ENCODE measurements around the gene USF3.
"Not testable (repeated sequence)": the region's sequence is repeated elsewhere in the genome, so short reads cannot be mapped to it uniquely, and the experiment has no call there.

The USF3 gene

GRCh38 chr3:113654851-113655250 is 41.6 kb downstream of the USF3 start:
- DNase-seq (ENCODE audit: low read depth): no peak

DNA sequence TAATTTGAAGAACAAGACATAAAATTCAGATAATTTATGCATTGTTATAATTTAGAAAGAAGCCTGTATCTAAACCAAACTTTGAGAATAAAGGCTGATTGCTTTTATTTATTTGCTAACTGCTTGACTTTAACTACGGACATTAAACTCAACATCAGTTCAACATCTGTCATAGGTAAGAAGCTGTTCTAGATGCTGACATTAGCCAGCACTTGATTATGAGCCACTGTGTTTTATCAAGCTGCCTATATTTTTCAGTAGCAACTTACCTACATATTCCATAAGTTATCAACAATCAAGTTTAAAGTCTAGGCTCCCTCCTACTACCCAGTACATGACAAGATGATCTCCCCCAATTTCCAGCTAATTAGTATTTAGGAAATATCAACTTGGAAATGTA is 42.1 kb downstream of the USF3 start:
- no peak for DNase-seq (ENCODE audit: low read depth)

- no peak for DNase-seq (ENCODE audit: low read depth)
Observed at GRCh38 chr3:113649174-113649845, 47.1 kb downstream of the USF3 start.

DNA sequence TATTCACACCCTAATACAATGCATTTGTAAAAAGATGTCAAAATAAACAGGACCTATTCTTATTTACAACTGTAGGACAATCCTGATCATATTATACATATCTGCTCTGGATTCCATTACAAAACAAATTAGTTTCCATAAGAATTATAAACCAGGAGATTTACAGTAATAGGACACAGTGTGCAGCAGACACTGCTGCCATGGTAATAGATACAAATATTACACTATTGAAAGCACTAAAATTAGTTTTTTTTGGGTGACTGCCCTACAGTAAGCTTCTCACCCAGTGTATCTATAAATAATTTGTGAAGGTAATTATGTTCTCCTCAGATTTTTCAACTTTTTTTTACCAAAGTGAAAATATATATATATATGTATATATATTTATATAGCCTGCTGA is 47.9 kb downstream of the USF3 start:
- no peak for DNase-seq (ENCODE audit: low read depth)

GRCh38 chr3:113643583-113643982 is 52.9 kb downstream of the USF3 start:
- DNase-seq (ENCODE audit: low read depth): no peak

DNA sequence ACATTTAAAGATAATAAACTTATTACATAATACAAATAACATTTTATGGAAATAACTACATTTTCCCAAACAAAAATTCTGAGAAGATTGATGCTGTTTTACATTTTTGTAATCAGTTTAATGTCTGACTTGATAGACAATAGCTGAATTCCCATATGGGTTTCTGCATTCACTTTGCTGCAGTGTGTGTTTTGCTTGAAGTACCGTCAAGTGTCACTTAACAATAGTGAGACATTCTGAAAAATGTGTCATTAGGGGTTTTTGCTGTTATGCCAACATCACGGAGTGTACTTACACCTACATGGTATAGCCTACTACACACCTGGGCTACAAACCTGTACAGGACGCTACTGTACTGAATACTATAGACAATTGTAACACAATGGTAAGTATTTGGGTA is 57.5 kb downstream of the USF3 start:
- no peak for DNase-seq (ENCODE audit: low read depth)

GRCh38 chr3:113637756-113638155 is 58.7 kb downstream of the USF3 start:
- no peak for DNase-seq (ENCODE audit: low read depth)

DNA sequence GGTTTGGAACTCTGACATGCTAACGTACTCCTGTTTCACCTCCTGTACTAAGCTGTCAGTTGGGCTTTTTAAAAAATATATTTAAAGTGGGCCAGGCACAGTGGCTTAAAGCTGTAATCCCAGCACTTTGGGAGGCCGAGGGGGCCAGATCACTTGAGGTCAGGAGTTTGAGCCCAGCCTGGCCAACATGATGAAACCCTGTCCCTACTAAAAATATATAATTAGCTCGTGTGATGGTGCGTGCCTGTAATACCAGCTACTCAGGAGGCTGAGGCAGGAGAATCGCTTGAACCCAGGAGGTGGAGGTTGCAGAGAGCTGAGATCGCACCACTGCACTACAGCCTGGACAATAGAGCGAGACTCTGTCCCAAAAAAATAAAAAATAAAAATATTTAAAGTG is 60.4 kb downstream of the USF3 start:
- DNase-seq (ENCODE audit: low read depth): not testable (repeated sequence)

DNA sequence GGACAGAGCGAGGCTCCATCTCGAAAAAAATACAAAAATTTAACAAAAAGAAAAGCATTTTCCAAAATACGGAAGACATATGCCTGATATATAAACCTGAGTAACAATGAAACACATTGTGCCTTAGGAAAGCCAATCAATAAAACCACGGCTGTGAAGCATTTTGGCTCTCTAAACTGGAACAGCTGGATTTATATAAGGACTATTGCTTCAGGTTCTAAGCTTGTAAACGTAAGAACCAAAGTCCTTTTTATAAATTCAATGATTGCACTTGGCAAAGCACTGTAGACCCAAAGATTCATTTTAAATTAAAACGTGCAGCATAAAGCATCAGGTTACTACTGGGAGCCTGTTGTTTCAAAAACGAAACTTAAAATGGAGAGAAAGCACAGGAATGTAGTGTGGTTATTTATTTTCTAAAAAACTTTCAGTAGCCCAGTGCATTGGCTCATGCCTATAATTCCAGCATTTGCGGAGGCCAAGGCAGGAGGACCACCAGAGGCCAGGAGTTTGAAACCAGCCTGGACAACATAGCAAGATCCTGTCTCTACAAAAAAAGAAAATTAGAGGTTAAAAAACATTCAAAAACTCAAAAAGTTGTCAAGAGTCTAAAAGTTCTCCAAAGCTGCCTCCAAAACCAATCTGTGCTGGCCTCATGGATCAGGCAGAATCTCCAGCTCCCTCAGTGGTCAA is 61.5 kb downstream of the USF3 start:
- DNase-seq (ENCODE audit: low read depth): no peak

DNA sequence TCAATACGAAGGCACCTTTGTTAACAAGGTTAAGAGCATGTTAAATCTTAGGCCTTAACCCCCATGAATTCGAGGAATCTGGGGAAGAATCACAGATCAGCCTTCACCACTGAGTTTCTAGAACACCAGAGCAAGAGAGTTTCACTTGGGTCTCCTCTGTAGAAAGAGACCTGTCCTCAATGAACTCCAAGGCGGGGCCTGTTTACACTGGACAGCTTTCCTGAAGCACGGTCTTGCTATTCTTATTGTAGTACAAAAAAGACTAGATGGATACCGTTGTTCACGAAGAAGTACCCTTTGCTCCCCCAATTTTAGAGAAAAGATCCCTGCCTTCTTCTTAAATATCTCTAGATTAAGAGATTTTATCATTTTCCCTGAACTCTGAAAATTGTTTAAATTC is 64.9 kb downstream of the USF3 start:
- DNase-seq (ENCODE audit: low read depth): no peak

DNA sequence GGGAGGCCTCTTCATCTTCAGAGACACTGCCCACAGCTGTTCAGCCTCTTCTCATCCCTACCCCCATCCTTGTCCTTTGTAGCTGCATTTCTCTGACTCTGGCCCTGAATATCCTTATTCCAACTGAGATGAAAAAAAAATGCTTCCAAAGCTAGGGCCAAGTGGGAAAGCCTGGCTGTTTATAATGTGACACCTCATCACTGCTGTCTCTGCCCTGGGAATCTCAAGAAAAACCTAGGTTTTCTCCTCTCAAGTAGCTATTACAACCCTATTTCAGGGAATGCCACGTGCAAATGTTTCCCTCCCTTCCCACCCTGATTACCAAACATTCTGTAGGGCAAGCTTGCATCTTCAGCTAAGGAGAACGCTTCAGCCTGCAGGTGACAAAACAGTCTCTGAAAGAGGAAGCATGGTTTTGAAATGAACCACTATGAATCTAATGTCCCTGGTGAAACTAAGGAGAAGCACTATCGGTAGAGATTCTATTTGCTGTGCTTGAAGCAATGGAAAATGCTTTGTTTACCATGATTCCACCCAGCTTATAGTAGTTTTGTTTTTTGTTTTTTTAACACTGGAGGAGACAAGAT is 65.4 kb downstream of the USF3 start:
- DNase-seq (ENCODE audit: low read depth): no peak

DNA sequence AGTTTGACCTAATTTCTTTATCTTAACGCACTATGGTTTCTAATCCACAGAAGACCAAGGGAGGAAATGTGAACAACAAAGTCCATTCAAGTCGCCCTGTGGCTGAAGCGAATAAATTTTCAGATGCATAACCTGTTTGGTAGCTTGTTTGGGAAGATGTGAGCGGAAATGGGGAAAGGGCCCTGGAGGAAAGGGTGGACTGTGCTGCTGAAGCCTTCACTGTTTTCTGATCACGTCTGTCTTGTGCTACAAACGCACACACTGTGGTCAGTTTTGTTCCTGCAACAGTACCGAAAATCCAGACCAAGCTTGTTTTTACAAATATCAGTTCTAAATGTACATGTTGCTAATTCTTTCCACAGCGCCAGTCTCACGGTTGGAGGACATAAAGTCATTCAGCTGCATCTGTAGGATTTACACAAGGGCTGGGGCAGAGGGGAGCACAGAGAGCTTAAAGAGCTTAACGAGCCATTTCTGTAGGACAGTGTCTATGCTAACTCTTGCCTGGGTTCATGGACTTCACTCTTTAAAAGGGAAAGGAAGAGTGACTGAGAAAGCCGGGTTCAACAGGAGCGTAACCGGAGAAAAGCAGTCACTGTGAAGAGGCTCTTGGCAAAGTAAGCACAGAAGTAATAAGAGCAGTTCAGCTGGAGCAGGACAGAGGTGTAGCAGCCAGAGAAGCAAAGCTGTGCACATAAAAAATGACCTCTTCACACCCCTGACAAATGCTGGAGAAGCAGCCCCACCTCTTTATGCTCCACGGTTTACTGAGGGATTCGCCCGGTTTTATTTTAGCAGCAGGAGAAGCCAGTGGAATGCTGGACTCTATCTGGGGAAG is 66.6 kb downstream of the USF3 start:
- no peak for DNase-seq (ENCODE audit: low read depth)

- DNase-seq (ENCODE audit: low read depth): no peak
Observed at GRCh38 chr3:113628788-113629187, 67.7 kb downstream of the USF3 start.

- DNase-seq (ENCODE audit: low read depth): no peak
Observed at GRCh38 chr3:113628316-113628715, 68.1 kb downstream of the USF3 start.

DNA sequence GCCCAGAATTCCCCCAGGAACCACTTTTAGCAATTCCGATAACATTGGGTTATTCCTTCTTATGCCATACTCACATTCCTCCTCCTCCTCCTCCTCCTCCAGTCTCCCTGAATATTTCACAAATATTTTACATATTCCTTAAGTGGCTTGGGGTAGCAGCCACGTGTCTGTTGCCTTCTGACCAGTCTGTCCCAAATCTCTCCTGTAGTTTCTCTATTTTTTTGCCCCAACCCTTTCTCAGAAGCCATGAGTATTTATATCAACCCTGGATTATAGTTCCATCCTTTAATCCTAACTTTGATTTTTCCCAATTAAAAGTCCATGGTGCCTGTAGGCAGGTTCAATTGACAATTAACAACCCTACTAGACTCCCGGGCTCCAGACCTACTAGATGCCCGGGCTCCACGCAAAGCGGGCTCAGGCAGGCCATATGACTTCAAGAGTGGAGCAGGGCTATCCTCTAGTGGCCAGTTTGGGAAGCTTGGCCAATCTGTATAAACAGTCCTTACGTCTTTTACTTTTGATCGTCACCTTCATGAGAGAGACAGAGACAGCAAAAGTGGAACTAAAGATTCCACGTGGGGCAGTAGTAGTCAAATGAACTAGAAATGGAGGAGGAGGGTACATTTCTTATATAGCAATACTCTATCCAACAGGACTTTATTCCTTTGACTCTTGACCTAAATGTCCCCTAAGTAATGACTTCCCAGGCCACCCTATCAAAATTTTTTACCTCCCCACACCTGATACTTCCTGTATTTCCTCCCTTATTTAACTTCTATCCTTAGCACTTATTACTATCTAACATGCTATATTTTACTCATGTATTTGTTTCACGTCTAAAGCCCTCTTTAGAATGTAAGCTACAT is 69.7 kb downstream of the USF3 start:
- peak; percentile 27 for DNase-seq (ENCODE audit: low read depth)

GRCh38 chr3:113625834-113626233 is 70.6 kb downstream of the USF3 start:
- DNase-seq (ENCODE audit: low read depth): no peak

DNA sequence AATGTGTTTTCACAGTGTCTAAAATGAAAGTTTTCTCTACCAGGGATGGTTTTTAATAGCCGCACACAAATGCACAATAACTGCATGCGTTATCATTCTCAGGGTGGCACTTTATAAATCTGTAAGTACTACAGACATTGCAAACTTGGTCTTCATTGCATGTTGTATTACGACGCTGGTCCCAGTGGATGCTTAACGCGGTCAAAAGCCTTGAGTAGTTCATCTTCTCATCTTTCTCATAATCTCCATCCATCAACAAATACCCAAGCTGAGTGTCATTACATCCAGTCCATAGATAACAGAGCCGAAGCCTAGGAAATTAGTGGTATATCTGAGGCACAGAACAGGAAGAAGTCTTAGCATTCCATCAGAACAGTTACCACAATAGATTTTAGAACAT is 72.6 kb downstream of the USF3 start:
- DNase-seq (ENCODE audit: low read depth): no peak

- DNase-seq (ENCODE audit: low read depth): no peak
Observed at GRCh38 chr3:113623324-113623723, 73.1 kb downstream of the USF3 start.

GRCh38 chr3:113620091-113620490 is 76.4 kb downstream of the USF3 start:
- DNase-seq (ENCODE audit: low read depth): no peak

DNA sequence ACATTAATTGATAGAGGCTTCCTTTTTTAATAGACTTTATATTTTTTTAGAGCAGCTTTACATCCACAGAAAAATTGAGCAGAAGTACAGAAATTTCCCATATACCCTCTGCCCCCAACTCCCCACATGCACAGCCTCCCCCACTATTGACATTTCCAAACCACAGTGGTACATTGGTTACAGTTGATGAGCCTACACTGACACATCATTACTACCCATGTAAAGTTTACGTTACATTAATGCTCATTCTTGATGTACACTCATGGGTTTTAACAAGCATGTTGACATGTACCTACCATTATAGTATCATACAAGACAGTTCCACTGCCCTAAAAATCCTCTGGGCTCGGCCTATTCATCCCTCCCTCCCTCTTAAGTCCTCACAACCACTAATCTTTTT is 78.7 kb downstream of the USF3 start:
- DNase-seq (ENCODE audit: low read depth): no peak

DNA sequence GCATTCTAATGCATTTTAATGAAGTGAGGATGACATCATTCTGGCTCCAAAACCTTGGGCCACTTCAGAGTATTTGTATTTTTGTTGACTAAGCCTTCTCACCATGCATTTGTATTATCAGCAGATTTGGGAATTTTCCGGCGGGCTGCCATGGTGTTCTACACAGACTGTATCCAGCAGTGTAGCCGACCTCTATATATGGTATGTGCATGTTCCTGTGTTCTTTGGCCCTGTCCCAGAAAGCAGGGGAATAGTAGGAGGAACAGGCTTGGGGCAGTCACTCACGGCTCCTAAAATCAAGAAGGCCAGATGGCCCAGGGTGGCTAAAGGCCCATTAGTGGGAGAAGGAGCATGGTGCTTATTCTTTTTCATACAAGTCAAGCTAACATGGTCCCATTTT is 80.5 kb downstream of the USF3 start:
- DNase-seq (ENCODE audit: low read depth): no peak

GRCh38 chr3:113614402-113614801 is 82.0 kb downstream of the USF3 start:
- no peak for DNase-seq (ENCODE audit: low read depth)

All from GM04504 (cell line).